OCI-LY1 (cell line): ENCODE measurements around the gene ABCA4.
"Not testable (repeated sequence)": the region's sequence is repeated elsewhere in the genome, so short reads cannot be mapped to it uniquely, and the experiment has no call there.

Source experiments
- H2AFZ ChIP-seq: fragments of 200-600 bp; sonication (generic), shearing (Covaris generic); 2 replicates; pipeline ENCODE4 v1.6.0; 2014; ENCODE audit warnings: antibody characterized with exemption, mild to moderate bottlenecking, low read length
- H3F3A ChIP-seq: fragments of 200-600 bp; sonication (generic), shearing (Covaris generic); 2 replicates; pipeline ENCODE4 v1.6.0; 2014; ENCODE audit warnings: mild to moderate bottlenecking, antibody characterized with exemption, low read length, moderate library complexity; ENCODE audit not compliant: insufficient read depth
- H3K27ac ChIP-seq: fragments of 200-600 bp; sonication (generic); 2 replicates; pipeline ENCODE4 v1.5.1; 2014; ENCODE audit warnings: low read length, mixed run types, mild to moderate bottlenecking, low read depth; ENCODE audit not compliant: poor library complexity, severe bottlenecking
- H3K27me3 ChIP-seq: fragments of 200-600 bp; sonication (generic); 2 replicates; pipeline ENCODE4 v1.6.0; 2014; ENCODE audit warnings: antibody characterized with exemption, mild to moderate bottlenecking, low read length, moderate library complexity; ENCODE audit not compliant: insufficient read depth
- H3K36me3 ChIP-seq: fragments of 200-600 bp; sonication (generic); 2 replicates; pipeline ENCODE4 v1.6.1; 2014; ENCODE audit warnings: mild to moderate bottlenecking, antibody characterized with exemption, low read length, moderate library complexity, mixed read lengths; ENCODE audit not compliant: insufficient read depth
- H3K4me1 ChIP-seq: fragments of 200-600 bp; sonication (generic); 2 replicates; pipeline ENCODE4 v1.5.1; 2014; ENCODE audit warnings: mild to moderate bottlenecking, low read length, moderate library complexity; ENCODE audit not compliant: insufficient read depth, severe bottlenecking
- H3K4me2 ChIP-seq: fragments of 200-600 bp; sonication (generic), shearing (Covaris generic); 2 replicates; pipeline ENCODE4 v1.6.1; 2014; ENCODE audit warnings: low read length
- H3K4me3 ChIP-seq: fragments of 200-600 bp; sonication (generic); 2 replicates; pipeline ENCODE4 v1.5.1; 2014; ENCODE audit warnings: low read length, low read depth, mild to moderate bottlenecking, mixed read lengths; ENCODE audit not compliant: poor library complexity, severe bottlenecking
- H3K79me2 ChIP-seq: fragments of 200-600 bp; shearing (Covaris generic); 2 replicates; pipeline ENCODE4 v1.6.1; 2016; ENCODE audit warnings: mixed run types, low read length, mixed read lengths; ENCODE audit not compliant: insufficient read depth
- H3K9ac ChIP-seq: fragments of 200-600 bp; sonication (generic), shearing (Covaris generic); 2 replicates; pipeline ENCODE4 v1.6.1; 2014; ENCODE audit warnings: mild to moderate bottlenecking, low read length, mixed read lengths
- H3K9me2 ChIP-seq: fragments of 200-600 bp; sonication (generic), shearing (Covaris generic); 2 replicates; pipeline ENCODE4 v1.6.1; 2014; ENCODE audit warnings: low read depth, mild to moderate bottlenecking, low read length, mixed read lengths
- H3K9me3 ChIP-seq: fragments of 200-600 bp; shearing (Covaris generic); 2 replicates; pipeline ENCODE4 v1.6.1; 2014; ENCODE audit warnings: low read length, mixed read lengths
- H4K20me1 ChIP-seq: fragments of 200-600 bp; sonication (generic), shearing (Covaris generic); 2 replicates; pipeline ENCODE4 v1.6.0; 2016; ENCODE audit warnings: mild to moderate bottlenecking, low read length; ENCODE audit not compliant: insufficient read depth
- CTCF ChIP-seq: fragments of 200-600 bp; sonication (generic), shearing (Covaris generic); IDR thresholded peaks from 2 replicates; pipeline ENCODE4 v1.5.1; 2017; ENCODE audit warnings: mild to moderate bottlenecking, antibody characterized with exemption, low read length, moderate library complexity, mixed read lengths
- EZH2 ChIP-seq: fragments of 200-600 bp; sonication (generic), shearing (Covaris generic); IDR thresholded peaks from 2 replicates; pipeline ENCODE4 v1.8.0; 2017; ENCODE audit warnings: borderline replicate concordance, mixed run types, mild to moderate bottlenecking, antibody characterized with exemption, low read length, moderate library complexity, mixed read lengths

The ABCA4 gene

GRCh38 chr1:94120991-94121390 is at the start of gene ABCA4:
Gene ABCA4 (minus strand): TSS chr1:94121148. CDS start chr1:94121045, 103 bp downstream.
- H3K79me2 ChIP-seq: no peaks in the 10 kb centered on the region
- H3K4me3 ChIP-seq: no peak within 1 kb of the TSS
- no peak within 1 kb of the TSS for H2AFZ ChIP-seq
- H3K27ac ChIP-seq: no peak within 1 kb of the TSS
- H3K9me3 ChIP-seq: no peaks in the 10 kb centered on the region
- no peaks in the 10 kb centered on the region for H3K4me1 ChIP-seq
- no peak within 1 kb of the TSS for H3K9ac ChIP-seq
- H3F3A ChIP-seq: no peaks in the 10 kb centered on the region
- TF ChIP-seq EZH2 (no peak), CTCF (no peak)
- H3K4me2 ChIP-seq: no peak within 1 kb of the TSS
- H3K9me2 ChIP-seq: no peaks in the 10 kb centered on the region
- H3K36me3 ChIP-seq: no peaks in the 10 kb centered on the region
- no peaks in the 10 kb centered on the region for H3K27me3 ChIP-seq
- no peaks in the 10 kb centered on the region for H4K20me1 ChIP-seq

- Histone ChIP-seq H2AFZ (no peak overlapping the region), H3K27me3 (no peaks in the 10 kb centered on the region), H3K79me2 (no peaks in the 10 kb centered on the region), H3F3A (no peaks in the 10 kb centered on the region), H3K4me3 (no peak overlapping the region), H4K20me1 (no peaks in the 10 kb centered on the region), H3K27ac (no peak overlapping the region), H3K36me3 (no peaks in the 10 kb centered on the region), H3K9me2 (no peaks in the 10 kb centered on the region), H3K4me1 (no peaks in the 10 kb centered on the region), H3K4me2 (no peak overlapping the region), H3K9me3 (no peaks in the 10 kb centered on the region), H3K9ac (no peak overlapping the region)
- no peak for TF ChIP-seq EZH2
- TF ChIP-seq CTCF: no peak
Observed at GRCh38 chr1:94169126-94169525, 48.2 kb upstream of the ABCA4 start.

- Histone ChIP-seq H3K4me1 (no peaks in the 10 kb centered on the region), H3K9me3 (no peaks in the 10 kb centered on the region), H4K20me1 (no peaks in the 10 kb centered on the region), H3K79me2 (no peaks in the 10 kb centered on the region), H3K9ac (no peak overlapping the region), H3K4me2 (no peak overlapping the region), H2AFZ (no peak overlapping the region), H3K27ac (no peak overlapping the region), H3K4me3 (no peak overlapping the region), H3K27me3 (no peaks in the 10 kb centered on the region; the same call in 1 of the 2 replicates), H3K9me2 (no peaks in the 10 kb centered on the region), H3F3A (no peaks in the 10 kb centered on the region), H3K36me3 (no peaks in the 10 kb centered on the region)
- TF ChIP-seq EZH2: no peak
- no peak for TF ChIP-seq CTCF
Observed at GRCh38 chr1:94165843-94166242, 44.9 kb upstream of the ABCA4 start.

GRCh38 chr1:94164885-94165284 is 43.9 kb upstream of the ABCA4 start:
- not testable (repeated sequence) for H4K20me1 ChIP-seq, H3K36me3 ChIP-seq, H3K9ac ChIP-seq, H3K27ac ChIP-seq, H3K79me2 ChIP-seq, H2AFZ ChIP-seq, H3K4me1 ChIP-seq, H3K27me3 ChIP-seq, H3K9me3 ChIP-seq, H3K4me3 ChIP-seq, H3F3A ChIP-seq, H3K4me2 ChIP-seq, H3K9me2 ChIP-seq

GRCh38 chr1:94164121-94164520 is 43.2 kb upstream of the ABCA4 start:
- not testable (repeated sequence) for H3K9me3 ChIP-seq, H3K9me2 ChIP-seq, H3K4me3 ChIP-seq, H3F3A ChIP-seq, H3K79me2 ChIP-seq, H3K36me3 ChIP-seq, H2AFZ ChIP-seq, H3K27me3 ChIP-seq, H3K4me2 ChIP-seq, H3K4me1 ChIP-seq, H4K20me1 ChIP-seq, H3K9ac ChIP-seq, H3K27ac ChIP-seq

GRCh38 chr1:94163249-94163648 is 42.3 kb upstream of the ABCA4 start:
- H3F3A ChIP-seq, H3K27me3 ChIP-seq, H2AFZ ChIP-seq, H3K27ac ChIP-seq, H3K9me2 ChIP-seq, H3K4me3 ChIP-seq, H3K9me3 ChIP-seq, H3K4me1 ChIP-seq, H3K36me3 ChIP-seq, H3K9ac ChIP-seq, H4K20me1 ChIP-seq, H3K4me2 ChIP-seq, H3K79me2 ChIP-seq: not testable (repeated sequence)
